ENCODE data around the gene RAB22A. TPM values are rescaled to one million over a fixed set of nuclear protein-coding genes. Genes with fewer than 3 reads are reported as not detected.

Gene RAB22A
- total and polyA plus RNA-seq, 9 of the 15 experiments (the other 6 are each of a cell fraction or from before 2014, with no cell fraction given), result 1.1 to 8.0 (median 6.7) TPM

DNA sequence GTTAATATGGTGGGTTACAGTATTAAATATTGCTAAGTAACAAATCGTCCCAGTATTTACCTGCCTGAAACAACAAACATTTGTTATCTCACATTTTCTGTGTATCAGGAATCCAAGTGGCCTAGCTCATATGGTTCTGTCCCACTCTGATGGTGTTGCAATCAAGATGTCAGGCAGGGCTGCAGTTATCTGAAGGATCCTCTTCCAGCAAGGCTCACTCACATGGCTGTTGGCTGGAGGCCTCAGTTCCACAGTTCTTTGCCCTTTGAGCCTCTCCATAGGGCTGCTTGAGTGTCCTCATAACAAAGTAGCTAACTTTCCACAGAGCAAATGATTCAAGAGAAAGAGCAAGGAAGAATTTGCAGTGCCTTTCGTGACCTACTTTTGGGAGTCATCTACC, 17.7 kb downstream of the RAB22A start:
- Histone ChIP-seq H3K9me1 (ENCODE audit: control insufficient read depth, insufficient read depth, low read length) (no peaks in the 10 kb centered on the region), H3K9ac (ENCODE audit: insufficient read depth in 1 of 2, low read depth in 2 of 2, low read length in 2 of 2) (no peak overlapping the region), H3K79me2 (ENCODE audit: control insufficient read depth, insufficient read depth, low read length) (peaks cover 74% of the 10 kb centered on the region), H3K27ac (ENCODE audit: extremely low read depth, low read depth, low read length) (no peak overlapping the region), H4K20me1 (replicated peaks; ENCODE audit: control insufficient read depth, insufficient read depth, low read length) (0 out of 2 replicates have a peak, but pooled peaks cover 2% of the 10 kb centered on the region), H3K27me3 (ENCODE audit: control insufficient read depth in 2 of 2, insufficient read depth in 2 of 2, low read length in 2 of 2) (no peaks in the 10 kb centered on the region), H2AFZ (ENCODE audit: low read depth, low read length) (no peak overlapping the region), H3K9me3 (replicated peaks; ENCODE audit: control insufficient read depth, insufficient read depth, low read depth, low read length) (no peaks in the 10 kb centered on the region), H3K4me2 (ENCODE audit: insufficient read depth, low read length) (no peak overlapping the region), H3K4me1 (replicated peaks in 1 of 2; ENCODE audit: control insufficient read depth in 2 of 2, insufficient read depth in 2 of 2, low read length in 2 of 2) (peaks cover 0 to 10% of the 10 kb centered on the region in 2 experiments; a peak in 2 of 5 replicates), H3K4me3 (no peak overlapping the region), H3K36me3 (ENCODE audit: control insufficient read depth, insufficient read depth, low read length) (peaks cover 8% of the 10 kb centered on the region; the same call in 2 of the 3 replicates)
- DNase-seq (ENCODE audit: extremely low read depth in 1 of 4, low spot score in 3 of 4) (peak in 2 of 4 experiments; percentile 18 to 45), ATAC-seq (peak; percentile 88), FAIRE-seq (peak; percentile 89)
- CTCF ChIA-PET (ENCODE audit: low intra/inter-chr PET ratio), result no interaction called here
- BruUV-seq (replicated peaks), result no TSS peak
- WGBS (ENCODE audit: insufficient coverage, low coverage, missing lambda C conversion rate), result 39% methylated on average over 2 of the region's 2 CpGs
- POLR2A ChIA-PET, result interaction anchor here (0.6 kb wide), 1 partner anchor 11 kb away, joined by 3 read pairs; no protein-coding TSS in a partner anchor
- in situ Hi-C loops (cut with MboI), result no loop called here
- intact Hi-C loops (cut with micrococcal nuclease), result no loop called here
- TF ChIP-seq SIN3A (IDR thresholded peaks at IDR 0.05; ENCODE audit: borderline replicate concordance in 2 of 2, control insufficient read depth in 1 of 2, low read depth in 2 of 2, low read length in 2 of 2) (no peak), NCOA2 (IDR thresholded peaks at IDR 0.05; ENCODE audit: partially characterized antibody in 2 of 2) (no peak), ARID1B (IDR thresholded peaks at IDR 0.05) (peak; percentile 18; the same call in 1 of the 2 replicates), POLR2A (conservative IDR thresholded peaks at IDR 0.05) (no peak), TARDBP (IDR thresholded peaks at IDR 0.05) (no peak), ATF1 (CRISPR knock-in tag; IDR thresholded peaks at IDR 0.05) (no peak), ATF1 (tag; IDR thresholded peaks at IDR 0.05) (no peak), PHB2 (IDR thresholded peaks at IDR 0.05; ENCODE audit: low read depth) (no peak), RBBP5 (IDR thresholded peaks at IDR 0.05; ENCODE audit: borderline replicate concordance, insufficient read depth, low read length, poor library complexity, severe bottlenecking) (no peak), NFYB (IDR thresholded peaks at IDR 0.05; ENCODE audit: extremely low read depth, insufficient read length) (no peak), MEIS2 (IDR thresholded peaks at IDR 0.05; ENCODE audit: partially characterized antibody) (peak; percentile 8), COPS2 (conservative IDR thresholded peaks at IDR 0.05) (no peak), SIN3B (IDR thresholded peaks at IDR 0.05; ENCODE audit: low read depth) (no peak), ZNF644 (tag; IDR thresholded peaks at IDR 0.05; ENCODE audit: low read depth) (no peak)
- TF ChIP-seq, protein P1, sequence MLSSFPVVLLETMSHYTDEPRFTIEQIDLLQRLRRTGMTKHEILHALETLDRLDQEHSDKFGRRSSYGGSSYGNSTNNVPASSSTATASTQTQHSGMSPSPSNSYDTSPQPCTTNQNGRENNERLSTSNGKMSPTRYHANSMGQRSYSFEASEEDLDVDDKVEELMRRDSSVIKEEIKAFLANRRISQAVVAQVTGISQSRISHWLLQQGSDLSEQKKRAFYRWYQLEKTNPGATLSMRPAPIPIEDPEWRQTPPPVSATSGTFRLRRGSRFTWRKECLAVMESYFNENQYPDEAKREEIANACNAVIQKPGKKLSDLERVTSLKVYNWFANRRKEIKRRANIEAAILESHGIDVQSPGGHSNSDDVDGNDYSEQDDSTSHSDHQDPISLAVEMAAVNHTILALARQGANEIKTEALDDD (IDR thresholded peaks at IDR 0.05), result no peak
- TF ChIP-seq, protein P2, sequence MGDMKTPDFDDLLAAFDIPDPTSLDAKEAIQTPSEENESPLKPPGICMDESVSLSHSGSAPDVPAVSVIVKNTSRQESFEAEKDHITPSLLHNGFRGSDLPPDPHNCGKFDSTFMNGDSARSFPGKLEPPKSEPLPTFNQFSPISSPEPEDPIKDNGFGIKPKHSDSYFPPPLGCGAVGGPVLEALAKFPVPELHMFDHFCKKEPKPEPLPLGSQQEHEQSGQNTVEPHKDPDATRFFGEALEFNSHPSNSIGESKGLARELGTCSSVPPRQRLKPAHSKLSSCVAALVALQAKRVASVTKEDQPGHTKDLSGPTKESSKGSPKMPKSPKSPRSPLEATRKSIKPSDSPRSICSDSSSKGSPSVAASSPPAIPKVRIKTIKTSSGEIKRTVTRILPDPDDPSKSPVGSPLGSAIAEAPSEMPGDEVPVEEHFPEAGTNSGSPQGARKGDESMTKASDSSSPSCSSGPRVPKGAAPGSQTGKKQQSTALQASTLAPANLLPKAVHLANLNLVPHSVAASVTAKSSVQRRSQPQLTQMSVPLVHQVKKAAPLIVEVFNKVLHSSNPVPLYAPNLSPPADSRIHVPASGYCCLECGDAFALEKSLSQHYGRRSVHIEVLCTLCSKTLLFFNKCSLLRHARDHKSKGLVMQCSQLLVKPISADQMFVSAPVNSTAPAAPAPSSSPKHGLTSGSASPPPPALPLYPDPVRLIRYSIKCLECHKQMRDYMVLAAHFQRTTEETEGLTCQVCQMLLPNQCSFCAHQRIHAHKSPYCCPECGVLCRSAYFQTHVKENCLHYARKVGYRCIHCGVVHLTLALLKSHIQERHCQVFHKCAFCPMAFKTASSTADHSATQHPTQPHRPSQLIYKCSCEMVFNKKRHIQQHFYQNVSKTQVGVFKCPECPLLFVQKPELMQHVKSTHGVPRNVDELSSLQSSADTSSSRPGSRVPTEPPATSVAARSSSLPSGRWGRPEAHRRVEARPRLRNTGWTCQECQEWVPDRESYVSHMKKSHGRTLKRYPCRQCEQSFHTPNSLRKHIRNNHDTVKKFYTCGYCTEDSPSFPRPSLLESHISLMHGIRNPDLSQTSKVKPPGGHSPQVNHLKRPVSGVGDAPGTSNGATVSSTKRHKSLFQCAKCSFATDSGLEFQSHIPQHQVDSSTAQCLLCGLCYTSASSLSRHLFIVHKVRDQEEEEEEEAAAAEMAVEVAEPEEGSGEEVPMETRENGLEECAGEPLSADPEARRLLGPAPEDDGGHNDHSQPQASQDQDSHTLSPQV (IDR thresholded peaks at IDR 0.05), result no peak
